Muscle of arm (tissue), 14 donors: ENCODE results near the gene OLFM3. TPM values are rescaled to one million over a fixed set of nuclear protein-coding genes. Genes with fewer than 3 reads are reported as not detected.

Experiments used
- DNase-seq: peaks from one replicate; pipeline ENCODE4 v3.0.0-alpha.2; 2013
- long read RNA-seq, 11 donors: transcript quantifications; one replicate each; lab custom pipeline, GENCODE V29; 2026
- polyA plus RNA-seq, 12 donors: library from polyadenylated mRNA; unstranded; fragments of 120-200 nt; gene quantifications; one replicate each; pipeline ENCODE4 v1.2.1, GENCODE V29; 2013; ENCODE audit not compliant: insufficient read length in 12 of 12

Gene OLFM3
- polyA plus RNA-seq = 1 to 10 TPM in 3 of 12 donors, under 1 TPM in 7, not detected in 2; 0.25 to 1.5 (median 0.63) TPM
- long read RNA-seq, donor 1, partial matches to known transcripts = 0 of 1 reads
- long read RNA-seq, donor 1, other reads (novel, unspliced or antisense) = 0 of 1 reads
- long read RNA-seq, donor 2 = 0 reads
- long read RNA-seq, donor 3 = 0 reads
- long read RNA-seq, donor 4 = 0 reads
- long read RNA-seq, donor 5 = 0 reads
- long read RNA-seq, donor 6 = 0 reads
- long read RNA-seq, donor 7 = 0 reads
- long read RNA-seq, donor 8 = 0 reads
- long read RNA-seq, donor 9 = 0 reads
- long read RNA-seq, donor 10, partial matches to known transcripts = 0 of 1 reads
- long read RNA-seq, donor 10, other reads (novel, unspliced or antisense) = 0 of 1 reads
- long read RNA-seq, donor 11 = 0 reads

DNA sequence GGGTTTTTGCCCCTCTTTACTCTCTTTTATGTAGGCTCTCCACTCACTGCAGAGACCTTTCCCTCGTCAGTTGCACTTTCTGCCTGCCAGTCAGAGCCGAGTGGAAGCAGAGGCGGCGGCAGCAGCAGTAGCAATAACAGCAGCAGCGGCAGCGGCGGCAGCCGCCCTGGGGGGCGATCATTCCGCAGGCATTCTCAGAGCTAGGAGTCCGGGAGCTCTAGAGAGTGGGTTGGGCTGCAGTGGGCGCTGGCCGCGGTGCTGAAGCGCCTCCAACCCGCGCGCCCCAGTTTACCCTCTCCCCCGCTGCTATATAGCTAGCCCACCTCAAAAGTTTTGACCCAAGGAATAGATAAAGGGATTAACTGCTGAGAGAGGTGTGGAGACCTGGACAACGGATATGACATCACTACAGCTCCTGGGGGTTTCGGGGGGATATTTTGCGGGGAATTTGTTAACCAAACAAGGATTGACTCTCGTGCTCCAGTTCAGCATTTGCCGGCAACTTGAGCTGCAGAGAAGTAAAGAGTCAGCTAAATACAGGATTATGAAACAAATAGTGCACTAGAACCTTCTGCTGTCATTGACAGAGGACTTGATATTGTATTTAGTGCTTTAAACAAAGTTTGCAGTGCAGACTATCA is at the start of gene OLFM3:
TSS of gene OLFM3 (minus strand) at position 102 of the 641 bp plus-strand sequence.
- DNase-seq = peak; percentile 27

DNA sequence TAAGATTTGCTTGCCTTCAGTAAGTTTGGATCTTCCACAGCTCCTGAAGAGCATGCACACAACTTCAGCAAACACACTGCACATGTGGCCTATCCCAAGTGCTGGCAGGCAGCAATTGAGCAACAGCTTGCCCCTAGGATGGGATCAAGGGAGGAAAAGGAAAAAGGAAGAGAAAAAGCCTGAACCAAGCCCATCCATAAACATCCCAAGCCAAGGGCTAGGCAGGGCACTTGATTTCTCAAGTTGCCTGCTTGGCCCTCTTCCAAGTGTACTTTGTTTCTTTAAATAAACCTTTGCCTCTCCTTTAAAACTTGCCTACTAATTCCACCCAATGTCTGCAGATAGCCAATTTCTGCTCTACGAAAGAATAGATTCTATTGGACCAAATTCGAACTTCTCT is 49.0 kb upstream of the OLFM3 start:
- DNase-seq = no peak

DNA sequence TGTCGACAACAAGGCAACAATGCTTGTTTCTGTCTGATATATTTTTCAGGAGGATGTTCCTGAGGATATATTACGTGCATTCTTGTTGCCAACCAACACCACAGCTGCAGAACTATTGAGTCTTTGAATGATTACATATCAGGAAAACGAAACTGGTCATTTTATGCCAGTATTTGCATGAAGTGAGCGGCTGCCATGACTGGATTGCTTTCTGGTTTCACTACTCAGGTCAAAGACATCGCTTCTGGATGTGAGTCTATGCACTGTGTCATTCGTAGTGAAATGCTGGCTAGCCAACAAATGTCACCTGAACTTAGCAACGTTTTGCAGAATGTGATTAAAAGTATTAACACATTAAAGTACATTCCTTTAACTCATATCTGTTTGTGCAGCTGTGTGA is 35.8 kb upstream of the OLFM3 start:
- no peak for DNase-seq

DNA sequence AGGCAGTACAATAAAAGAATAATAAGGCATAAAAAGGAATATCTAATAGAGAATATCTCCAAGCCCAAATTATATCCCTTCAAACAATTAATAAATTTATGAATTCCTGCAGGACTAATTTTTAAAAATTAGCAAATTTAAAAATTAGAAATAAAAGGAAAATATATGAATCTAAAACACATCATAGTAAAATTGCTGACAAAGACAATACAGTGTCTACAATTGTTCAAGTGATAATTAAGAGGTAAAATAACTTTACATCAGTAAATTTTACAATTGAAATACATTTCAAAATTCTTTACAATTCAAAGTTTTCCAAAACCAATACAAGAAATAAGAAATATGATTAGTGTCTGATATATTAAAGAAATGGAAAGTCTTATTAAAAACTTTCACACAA is 22.8 kb upstream of the OLFM3 start:
- no peak for DNase-seq

DNA sequence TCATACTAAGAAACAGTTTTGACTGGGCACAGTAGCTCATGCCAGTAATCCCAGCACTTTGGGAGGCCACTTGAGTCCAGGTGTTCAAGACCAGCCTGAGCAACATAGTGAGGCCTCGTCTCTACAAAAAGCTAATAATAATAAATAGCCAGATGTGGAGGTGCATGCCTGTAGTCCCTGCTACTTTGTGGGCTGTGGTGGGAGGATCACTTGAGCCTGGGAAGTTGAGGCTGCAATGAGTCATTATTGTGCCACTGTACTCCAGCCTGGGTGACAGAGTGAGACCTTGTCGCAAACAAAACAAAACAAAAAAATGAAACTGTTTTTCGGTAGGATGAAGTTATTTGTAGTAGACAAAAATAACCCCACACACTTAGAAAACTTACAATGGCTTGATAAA is 19.0 kb upstream of the OLFM3 start:
- DNase-seq = no peak

DNA sequence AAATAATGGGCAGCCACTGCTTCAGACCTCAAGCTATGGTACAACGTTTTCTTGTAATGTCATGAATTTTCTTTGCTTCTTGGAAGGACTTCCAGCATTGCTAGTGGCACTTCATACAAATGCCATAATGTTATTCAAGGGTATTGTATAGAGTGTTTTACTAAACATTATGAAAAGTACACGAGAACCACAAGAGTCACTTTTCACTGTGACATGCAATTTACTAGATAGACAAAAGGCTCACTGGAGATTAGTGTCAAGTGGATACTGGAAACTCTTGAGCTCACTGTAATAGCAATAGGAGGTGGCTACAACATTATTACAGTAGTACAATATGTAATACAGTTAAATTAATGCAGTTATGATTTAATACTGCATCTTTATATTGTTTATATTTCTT is 5.3 kb upstream of the OLFM3 start:
- no peak for DNase-seq

DNA sequence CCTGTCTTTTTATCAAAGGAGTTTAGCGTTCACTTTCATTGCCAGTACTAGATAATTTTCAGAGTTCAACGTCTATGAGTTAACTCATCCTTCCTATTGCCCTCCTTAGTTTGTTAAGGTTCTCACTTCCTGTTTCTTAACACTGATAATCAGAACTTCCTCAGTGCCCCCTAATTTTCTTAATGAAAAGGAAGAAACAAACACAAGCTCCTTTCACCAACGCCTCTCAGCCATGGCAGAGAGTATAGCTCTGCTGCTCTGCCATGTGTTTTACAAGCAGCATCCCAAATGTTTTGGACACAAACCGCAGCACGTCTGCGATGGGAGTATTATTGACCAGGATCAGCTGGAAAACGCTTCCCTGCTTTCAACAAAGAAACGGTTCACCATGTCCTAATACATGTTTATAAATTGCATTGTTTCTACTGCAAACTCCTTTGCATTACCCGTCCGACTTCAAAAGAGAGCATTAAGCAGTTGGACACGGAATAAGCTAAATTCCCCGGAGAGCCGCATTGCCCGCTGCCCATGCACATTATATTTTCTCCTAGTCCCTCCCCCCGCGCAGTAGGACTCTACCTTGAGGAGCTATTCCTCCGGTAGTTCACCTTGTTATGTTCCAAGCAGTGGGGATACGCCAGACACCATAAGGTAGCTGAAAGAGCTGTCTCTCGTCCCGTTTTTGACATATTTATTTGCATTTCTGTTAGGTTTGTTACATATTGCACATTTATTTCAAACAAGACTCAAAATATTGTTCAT is 561 bp downstream of the OLFM3 start:
- DNase-seq = no peak

DNA sequence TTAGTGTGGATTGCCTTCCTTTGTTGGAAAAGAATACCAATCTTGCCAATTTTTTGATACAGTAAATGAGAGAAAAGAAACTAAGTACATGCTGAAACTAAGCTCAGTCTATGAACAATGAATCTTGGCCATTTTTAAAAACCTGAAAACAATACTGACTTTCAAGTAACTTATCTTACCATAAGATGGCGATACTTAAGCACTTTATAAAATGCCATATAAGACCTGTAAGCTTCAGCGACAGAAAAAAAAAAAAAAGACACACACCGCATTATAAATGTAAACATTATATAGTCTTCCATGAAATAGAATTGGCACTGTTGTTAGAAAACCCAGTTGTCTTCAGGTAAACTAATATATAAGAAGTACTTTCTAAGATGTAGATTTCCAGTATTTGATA is 3.0 kb downstream of the OLFM3 start:
- DNase-seq = no peak

DNA sequence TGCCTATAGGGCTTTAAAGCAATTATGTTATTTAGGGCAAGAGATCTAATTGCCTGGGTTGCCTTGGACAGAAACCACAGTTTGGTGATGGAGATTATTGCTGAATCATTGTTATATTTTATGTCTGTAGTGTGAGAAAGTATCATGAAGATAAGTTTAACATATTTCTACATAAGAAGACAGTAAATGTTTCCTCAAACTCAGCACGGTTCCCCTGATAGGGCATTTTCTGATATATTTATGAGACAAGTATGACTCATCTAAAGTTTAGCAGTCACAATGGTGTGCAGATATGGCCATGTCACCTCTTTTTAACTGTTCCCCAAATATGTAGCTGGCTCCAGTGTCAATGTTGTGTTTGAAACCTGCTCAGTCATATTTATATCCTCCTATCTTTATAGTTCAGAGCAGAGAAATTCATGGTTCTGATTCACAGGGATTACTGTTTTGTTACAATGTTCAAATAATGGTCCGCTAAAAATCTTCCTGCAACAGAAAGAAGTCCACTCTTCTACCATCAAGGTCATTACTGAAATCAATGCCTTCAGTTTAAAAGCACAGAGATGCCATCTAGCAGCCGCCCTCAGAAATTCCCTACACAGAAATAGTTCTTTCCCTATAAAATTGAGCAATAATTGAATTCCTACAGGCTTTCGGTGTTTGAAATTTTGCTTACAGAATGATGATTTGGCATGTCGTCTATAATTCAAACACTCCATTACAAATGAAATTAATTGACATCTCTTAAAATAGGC is 3.7 kb downstream of the OLFM3 start:
- DNase-seq = no peak

DNA sequence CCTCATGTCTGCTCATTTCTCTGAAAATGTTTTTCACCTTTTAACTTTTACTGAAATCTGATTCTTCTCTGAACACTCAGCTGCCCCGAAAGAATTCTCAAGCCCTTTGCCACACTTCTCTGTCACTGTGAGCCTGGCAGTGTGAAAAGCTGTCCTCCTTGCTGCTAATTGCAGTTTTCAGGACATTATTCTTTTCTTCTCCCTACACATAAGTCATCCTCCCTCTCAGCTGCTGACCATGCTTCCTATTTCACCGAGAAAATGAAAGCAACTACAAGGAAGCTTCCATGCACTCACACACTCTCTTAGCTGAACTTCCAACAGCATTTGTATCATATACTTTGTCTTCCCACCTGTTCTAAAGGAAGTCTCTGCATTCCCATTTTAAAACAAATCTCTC is 15.8 kb downstream of the OLFM3 start:
- DNase-seq = no peak

DNA sequence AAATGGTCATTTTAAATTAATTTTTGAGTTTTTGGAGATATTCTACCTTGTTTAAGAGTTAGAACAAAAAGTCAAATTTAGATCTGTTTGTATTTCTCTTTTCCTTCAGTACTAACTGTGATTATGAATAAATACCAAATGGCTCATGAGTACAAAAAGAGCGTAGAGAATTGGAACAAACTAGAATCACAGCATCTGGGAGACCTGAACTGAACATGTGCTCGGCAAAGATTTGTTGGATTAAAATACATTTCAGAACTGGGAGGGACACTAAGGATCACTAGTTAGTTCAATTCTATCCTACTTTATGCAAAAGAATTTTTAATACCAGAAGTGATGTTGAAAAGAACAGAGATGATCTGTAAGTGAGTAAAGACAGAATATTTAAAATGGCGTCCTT is 19.5 kb downstream of the OLFM3 start:
- DNase-seq = no peak

DNA sequence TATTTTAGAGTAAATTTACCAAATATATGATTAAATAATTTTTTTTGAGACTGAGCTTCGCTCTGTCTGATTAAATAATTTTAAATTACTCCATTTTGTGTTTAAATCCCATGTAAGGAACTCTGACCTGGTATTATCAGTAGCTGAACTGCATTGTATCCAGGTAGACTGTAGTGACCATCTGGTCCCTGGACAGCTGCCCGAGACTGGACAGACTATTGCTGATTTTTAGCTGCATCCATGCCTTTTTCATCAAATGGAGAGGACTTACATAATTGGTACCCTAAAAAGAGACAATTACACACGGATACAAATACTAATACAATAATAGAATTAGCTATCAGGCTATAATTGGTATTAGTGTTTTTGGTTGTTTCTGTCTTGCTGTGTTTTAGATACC is 20.6 kb downstream of the OLFM3 start:
- no peak for DNase-seq

DNA sequence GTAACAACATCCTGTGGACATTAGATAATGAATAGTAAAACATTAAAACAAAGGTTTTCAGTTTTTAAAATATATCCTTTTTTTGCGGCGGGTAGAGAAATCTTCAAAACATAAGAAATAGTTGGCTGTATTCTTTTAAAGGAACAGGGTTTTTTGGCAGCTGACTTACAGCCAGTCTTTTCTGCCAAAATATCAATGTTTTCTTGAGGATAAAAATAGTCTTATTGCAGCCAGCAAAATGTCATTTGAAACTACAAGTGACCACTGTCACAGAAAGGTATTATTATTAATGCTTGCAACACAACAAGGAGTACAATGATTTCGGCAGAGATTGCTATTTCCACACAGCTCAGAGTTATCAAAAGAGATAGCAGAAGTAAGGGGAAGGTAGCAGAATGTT is 21.4 kb downstream of the OLFM3 start:
- DNase-seq = no peak

DNA sequence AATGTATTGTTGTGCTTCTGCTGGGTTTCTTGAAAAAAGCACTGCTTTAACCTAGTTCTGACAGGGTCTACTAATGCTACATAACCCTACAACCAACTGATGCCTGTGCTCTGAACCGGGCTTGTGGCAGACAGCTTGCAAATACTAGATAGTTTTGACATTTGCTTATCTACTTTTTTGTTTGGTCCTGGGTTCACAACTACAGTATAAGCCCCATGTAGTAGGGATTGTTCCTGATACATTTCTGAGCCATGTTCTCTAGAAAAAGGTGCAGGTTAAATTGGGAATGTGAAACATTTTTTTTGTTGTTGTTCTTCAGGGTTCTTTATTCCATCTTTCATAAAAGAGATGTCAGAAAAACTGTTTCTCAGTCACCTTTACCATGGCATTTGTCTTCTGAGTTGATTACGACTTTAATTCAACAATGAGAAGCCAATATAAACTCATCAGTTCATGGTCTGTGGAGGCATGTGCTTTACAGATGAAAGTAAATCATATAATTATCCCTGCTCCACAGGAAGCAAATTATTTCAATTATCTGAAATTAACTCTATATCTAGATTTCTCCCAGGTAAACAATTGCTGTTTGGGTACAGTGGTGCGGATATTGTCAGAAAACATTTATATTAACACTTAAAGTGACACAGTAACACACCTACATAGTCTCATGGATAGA is 22.0 kb downstream of the OLFM3 start:
- DNase-seq = no peak

DNA sequence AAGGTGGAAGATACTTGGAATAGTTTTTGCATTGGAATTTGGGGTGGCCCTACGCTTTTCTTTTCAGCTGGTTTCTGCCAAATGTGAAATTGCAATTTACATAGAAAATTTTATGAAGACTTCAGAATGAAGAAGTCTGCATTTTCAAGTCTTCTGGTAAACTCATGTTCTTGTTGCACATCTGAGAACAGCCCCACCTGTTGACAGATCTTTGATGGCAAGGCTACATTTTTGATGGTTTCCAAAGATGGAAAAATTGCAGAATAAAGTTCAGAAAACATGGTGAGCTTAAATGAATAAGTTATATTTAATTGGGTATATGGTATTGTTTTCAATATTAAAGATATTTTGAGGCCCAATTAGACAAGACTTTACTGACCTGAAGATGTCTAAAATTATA is 25.4 kb downstream of the OLFM3 start:
- DNase-seq = peak; percentile 0

DNA sequence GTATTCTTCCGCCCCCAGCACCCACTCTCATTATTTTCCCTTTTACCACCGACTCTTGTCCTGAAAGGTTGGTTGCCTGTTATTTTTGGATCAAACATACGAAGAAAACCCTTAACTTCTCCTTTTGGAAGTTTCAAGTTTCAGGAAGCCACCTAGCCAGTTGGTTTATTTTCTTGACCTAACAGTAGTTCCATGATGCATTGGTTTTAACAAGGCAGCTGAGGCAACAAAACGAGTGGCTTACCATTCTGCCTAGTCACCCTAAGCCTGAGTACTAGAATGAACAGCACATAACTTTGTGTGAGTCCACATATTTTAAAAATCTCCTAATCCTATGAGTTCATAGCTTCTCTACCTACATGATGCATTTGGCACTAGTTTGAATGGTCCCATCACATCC is 28.9 kb downstream of the OLFM3 start:
- no peak for DNase-seq

DNA sequence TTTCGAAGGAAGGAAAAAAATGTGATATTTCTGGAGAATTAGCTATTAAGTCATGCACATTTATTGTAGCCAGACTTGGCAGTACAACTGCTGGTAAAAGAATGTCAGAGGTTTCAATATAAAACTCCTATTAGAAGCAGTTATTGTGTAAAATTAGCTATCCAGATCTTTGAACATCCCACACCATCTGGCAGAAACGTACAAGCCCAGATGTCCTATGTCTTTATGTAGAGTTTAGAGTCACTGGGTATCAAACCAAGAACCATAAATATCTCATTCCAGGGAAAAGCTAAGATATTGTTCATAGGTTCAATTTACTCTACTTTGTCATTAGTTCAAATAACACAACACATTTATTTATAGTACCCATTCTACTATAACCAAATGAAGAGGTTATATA is 31.4 kb downstream of the OLFM3 start:
- peak; percentile 0 for DNase-seq

DNA sequence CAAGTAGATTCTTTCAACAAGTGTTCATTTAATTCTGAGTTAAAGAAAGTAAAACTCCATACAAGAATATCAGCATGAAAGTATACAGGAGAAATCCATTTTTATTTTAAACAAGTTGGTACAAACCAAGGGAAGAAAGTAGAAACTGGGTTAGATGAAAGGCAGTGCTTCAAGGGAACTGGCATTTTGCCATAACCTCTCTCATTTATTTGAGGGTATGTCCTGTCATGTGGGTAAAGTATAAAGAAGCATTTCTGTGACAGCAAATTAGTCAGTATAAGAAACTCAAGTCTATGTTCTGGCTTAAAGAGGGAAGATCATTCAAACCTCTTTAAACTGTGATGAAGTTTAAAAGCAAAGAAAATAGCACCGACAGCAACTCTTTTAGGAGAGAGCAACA is 32.0 kb downstream of the OLFM3 start:
- no peak for DNase-seq

DNA sequence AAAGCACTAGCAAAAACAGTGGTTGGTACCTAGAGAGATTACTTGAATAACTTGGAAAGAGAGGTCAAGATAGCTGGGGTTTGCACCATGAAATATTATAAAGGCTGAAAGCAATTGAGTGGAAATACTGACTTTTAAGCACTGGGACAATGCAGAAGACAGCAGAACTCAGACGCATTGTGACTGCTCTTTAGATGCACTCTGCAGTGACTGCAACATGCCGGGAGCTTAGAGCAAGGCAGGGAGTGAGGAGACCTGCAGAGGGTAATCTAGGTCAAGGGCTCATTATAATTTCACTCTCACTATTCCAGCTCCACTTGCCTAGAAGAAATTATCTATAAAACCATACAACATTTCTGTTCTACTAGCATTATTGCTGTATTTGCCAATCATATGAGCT is 36.6 kb downstream of the OLFM3 start:
- DNase-seq = no peak

DNA sequence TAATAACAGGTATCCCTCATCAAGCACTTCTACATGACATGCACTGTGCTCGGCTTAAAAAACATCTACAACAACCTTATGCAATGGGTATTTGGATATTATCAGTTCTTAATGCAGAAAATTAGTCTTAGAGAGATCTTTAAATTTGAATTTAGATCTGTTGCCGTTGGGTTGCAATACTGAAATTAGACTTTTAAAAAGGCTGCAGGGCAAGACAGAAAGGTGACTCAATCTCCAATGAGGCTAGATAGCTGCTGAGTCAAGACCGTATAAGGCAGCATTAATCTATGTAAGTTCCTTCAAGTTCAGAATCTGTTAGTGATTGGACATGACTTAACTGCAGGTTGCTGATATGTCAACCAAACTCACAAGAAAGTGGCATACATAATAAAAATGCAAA is 37.3 kb downstream of the OLFM3 start:
- no peak for DNase-seq

DNA sequence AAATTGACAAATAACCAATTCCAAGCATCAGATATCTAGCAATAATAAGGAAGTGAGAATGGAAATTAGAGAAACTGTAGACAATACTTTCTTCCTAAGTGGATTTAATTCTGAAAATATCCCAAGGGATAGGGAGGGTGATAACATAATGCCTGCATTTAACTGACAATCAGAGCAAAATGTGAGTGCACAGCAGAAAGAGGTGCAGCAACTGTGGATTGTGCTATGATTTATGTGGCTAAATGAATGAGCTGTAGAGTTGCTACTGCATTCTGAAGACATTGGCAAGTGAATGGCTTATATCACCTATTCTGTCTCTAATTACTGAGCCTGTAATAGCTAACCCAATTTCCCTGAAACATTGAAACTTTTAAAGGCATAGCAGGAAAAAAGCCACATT is 39.0 kb downstream of the OLFM3 start:
- no peak for DNase-seq

DNA sequence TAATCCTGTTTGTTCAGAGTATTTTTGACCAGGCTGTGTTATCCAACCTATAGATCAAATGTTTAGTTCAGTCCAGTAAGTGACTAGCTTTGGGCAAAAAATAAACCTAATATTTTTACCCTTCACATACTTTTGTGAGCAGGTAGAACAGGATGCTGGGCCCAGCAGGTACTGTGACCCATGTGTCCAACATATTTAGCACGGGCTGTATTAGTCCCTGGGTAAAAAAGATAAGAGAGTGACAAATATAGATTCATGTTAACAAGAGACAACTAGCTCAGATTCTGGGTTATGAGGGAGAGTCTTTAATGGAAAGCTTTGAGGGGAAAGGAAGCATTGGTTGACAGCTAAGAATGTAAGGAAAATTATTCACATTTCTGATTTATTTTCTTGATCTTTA is 43.1 kb downstream of the OLFM3 start:
- DNase-seq = no peak
